Calu3 (cell line): ENCODE data around the gene SHCBP1L. TPM values are rescaled to one million over a fixed set of nuclear protein-coding genes. Genes with fewer than 3 reads are reported as not detected.

Source experiments
- BruUV-seq: library from RNA; stranded (reverse); fragments of 400-500 nt; replicated peaks from 2 replicates; lab custom pipeline; 2021; lab: Mats Ljungman, UMichigan
- CTCF ChIA-PET: fragments of 300-600 bp; sonication (Branson Sonifier 250); formaldehyde crosslinking; loops from one replicate; lab custom pipeline; 2022; ENCODE audit warnings: antibody characterized with exemption; lab: Charles Lee
- DNase-seq: peaks from one replicate; pipeline ENCODE4 v3.0.0; 2022
- H3K27ac Mint-ChIP-seq: one replicate; pipeline ENCODE4 v1.8.0; 2022; ENCODE audit warnings: mixed read lengths; ENCODE audit not compliant: unreplicated experiment
- H3K27me3 Mint-ChIP-seq: one replicate; pipeline ENCODE4 v1.8.0; 2022; ENCODE audit warnings: mixed read lengths; ENCODE audit not compliant: unreplicated experiment
- H3K36me3 Mint-ChIP-seq: one replicate; pipeline ENCODE4 v1.8.0; 2022; ENCODE audit warnings: mild to moderate bottlenecking, moderate library complexity, mixed read lengths; ENCODE audit not compliant: insufficient read depth, unreplicated experiment
- H3K4me1 Mint-ChIP-seq: one replicate; pipeline ENCODE4 v1.8.0; 2022; ENCODE audit warnings: mild to moderate bottlenecking, low read depth, mixed read lengths; ENCODE audit not compliant: unreplicated experiment
- H3K4me3 Mint-ChIP-seq: one replicate; pipeline ENCODE4 v1.8.0; 2022; ENCODE audit warnings: mild to moderate bottlenecking, low read depth, moderate library complexity, mixed read lengths; ENCODE audit not compliant: unreplicated experiment
- H3K9me3 Mint-ChIP-seq: one replicate; pipeline ENCODE4 v1.8.0; 2022; ENCODE audit warnings: low read depth, mixed read lengths; ENCODE audit not compliant: unreplicated experiment
- CTCF ChIP-seq: fragments of 200-600 bp; IDR thresholded peaks from one replicate; pipeline ENCODE4 v1.8.0; 2022; ENCODE audit warnings: antibody characterized with exemption; ENCODE audit not compliant: unreplicated experiment
- intact Hi-C: fragments of 100-400 bp; cut with micrococcal nuclease; formaldehyde crosslinking; loops from one replicate; pipeline ENCODE4 v1.10.0; 2022; ENCODE audit not compliant: unreplicated experiment
- total RNA-seq: library from RNA; stranded (reverse); gene quantifications from 2 replicates; pipeline ENCODE4 v1.2.3, GENCODE V29; 2022

SHCBP1L gene
- total RNA-seq, 1 experiment from 2014 or later, result not detected

- Mint-ChIP-seq H3K36me3 (peaks cover 89% of the 10 kb centered on the region), H3K27ac (no peak overlapping the region), H3K27me3 (no peaks in the 10 kb centered on the region), H3K4me3 (no peak overlapping the region), H3K4me1 (no peaks in the 10 kb centered on the region), H3K9me3 (no peaks in the 10 kb centered on the region)
- DNase-seq, result no peak
- intact Hi-C loops, result no loop called here
- CTCF ChIA-PET, result no interaction called here
- TF ChIP-seq CTCF, result no peak
- BruUV-seq, result no TSS peak
Measured at GRCh38 chr1:182862827-182863226, 90.1 kb downstream of the SHCBP1L start.

GRCh38 chr1:182861994-182862393, 91.0 kb downstream of the SHCBP1L start:
- no peak for TF ChIP-seq CTCF
- H3K27ac Mint-ChIP-seq, result no peak overlapping the region
- DNase-seq, result no peak
- intact Hi-C loops, result no loop called here
- H3K36me3 Mint-ChIP-seq, result peaks cover 89% of the 10 kb centered on the region
- no peaks in the 10 kb centered on the region for H3K9me3 Mint-ChIP-seq
- CTCF ChIA-PET, result no interaction called here
- BruUV-seq, result TSS peak; percentile 1
- H3K4me3 Mint-ChIP-seq, result no peak overlapping the region
- H3K27me3 Mint-ChIP-seq, result no peaks in the 10 kb centered on the region
- no peaks in the 10 kb centered on the region for H3K4me1 Mint-ChIP-seq

GRCh38 chr1:182860658-182861057, 92.3 kb downstream of the SHCBP1L start:
- Mint-ChIP-seq H3K4me3 (no peak overlapping the region), H3K27me3 (no peaks in the 10 kb centered on the region), H3K9me3 (no peaks in the 10 kb centered on the region), H3K36me3 (peaks cover 90% of the 10 kb centered on the region), H3K4me1 (no peaks in the 10 kb centered on the region), H3K27ac (no peak overlapping the region)
- DNase-seq, result no peak
- intact Hi-C loops, result no loop called here
- BruUV-seq, result no TSS peak
- CTCF ChIA-PET, result interaction anchor here (1.0 kb wide), 1 partner anchor 240 kb away, joined by 3 read pairs; no protein-coding TSS in a partner anchor
- no peak for TF ChIP-seq CTCF

GRCh38 chr1:182857212-182857611, 95.8 kb downstream of the SHCBP1L start:
- CTCF ChIA-PET, result interaction anchor here (1.2 kb wide), 1 partner anchor 11 kb away, joined by 3 read pairs; no protein-coding TSS in a partner anchor

More at GRCh38 chr1:182857212-182857611, 95.8 kb downstream of the SHCBP1L start:
- no TSS peak for BruUV-seq
- Mint-ChIP-seq H3K27ac (no peak overlapping the region), H3K4me3 (no peak overlapping the region), H3K36me3 (peaks cover 94% of the 10 kb centered on the region), H3K27me3 (no peaks in the 10 kb centered on the region), H3K4me1 (no peaks in the 10 kb centered on the region), H3K9me3 (no peaks in the 10 kb centered on the region)
- DNase-seq, result no peak
- no peak for TF ChIP-seq CTCF
- intact Hi-C loops, result no loop called here
